Liver (tissue), 9 donors: Measurements from ENCODE around the gene TM9SF1. TPM values are rescaled to one million over a fixed set of nuclear protein-coding genes. Genes with fewer than 3 reads are reported as not detected.

Source experiments
- DNase-seq: peaks from one replicate; pipeline ENCODE4 v3.0.0-alpha.2; 2017; ENCODE audit warnings: low spot score
- H3K27ac ChIP-seq, 2 donors: one replicate each; pipeline ENCODE4 v1.7.0; 2013; ENCODE audit warnings: inconsistent platforms in 2 of 2, low read length in 2 of 2, control low read depth in 1 of 2, low read depth in 1 of 2, mild to moderate bottlenecking in 1 of 2
- H3K27me3 ChIP-seq, 4 donors: one replicate each; pipeline versions ENCODE4 v1.6.1 to v1.7.0; 2013; ENCODE audit warnings: low read length in 3 of 4, inconsistent platforms in 1 of 4, mild to moderate bottlenecking in 1 of 4, moderate library complexity in 1 of 4; ENCODE audit not compliant: control insufficient read depth in 4 of 4, insufficient read depth in 4 of 4
- H3K36me3 ChIP-seq, 4 donors: one replicate each; pipeline versions ENCODE4 v1.6.1 to v1.7.0; 2013; ENCODE audit warnings: low read length in 3 of 4, mild to moderate bottlenecking in 3 of 4, low read depth in 1 of 4, moderate library complexity in 1 of 4; ENCODE audit not compliant: control insufficient read depth in 4 of 4, insufficient read depth in 3 of 4
- H3K4me1 ChIP-seq, 4 donors: one replicate each; pipeline versions ENCODE4 v1.6.1 to v1.7.0; 2013; ENCODE audit warnings: low read length in 3 of 4, mild to moderate bottlenecking in 3 of 4, moderate library complexity in 1 of 4; ENCODE audit not compliant: control insufficient read depth in 4 of 4, insufficient read depth in 4 of 4
- H3K4me3 ChIP-seq, 3 donors: one replicate each; pipeline versions ENCODE4 v1.6.1 to v1.7.0; 2013; ENCODE audit warnings: low read length in 3 of 3, control low read depth in 1 of 3, low read depth in 1 of 3, mild to moderate bottlenecking in 1 of 3
- H3K9ac ChIP-seq, 2 donors: one replicate each; pipeline ENCODE4 v1.7.0; 2013; ENCODE audit warnings: low read length in 2 of 2, mild to moderate bottlenecking in 2 of 2, moderate library complexity in 2 of 2, control low read depth in 1 of 2, low read depth in 1 of 2
- H3K9me3 ChIP-seq, 4 donors: one replicate each; pipeline versions ENCODE4 v1.6.1 to v1.7.0; 2013; ENCODE audit warnings: low read length in 3 of 4; ENCODE audit not compliant: control insufficient read depth in 4 of 4
- ATF3 ChIP-seq: IDR thresholded peaks from 2 replicates; pipeline ENCODE4 v1.6.1; 2016; ENCODE audit warnings: antibody characterized with exemption
- CTCF ChIP-seq: fragments of 150-350 bp; IDR thresholded peaks from 2 replicates; pipeline ENCODE4 v1.5.1; 2017; ENCODE audit warnings: improper control_type of control experiment, low read depth, low read length; ENCODE audit not compliant: missing input control
- EGR1 ChIP-seq, 2 donors: IDR thresholded peaks; 2 replicates each; pipeline ENCODE4 v1.6.1; 2016 to 2018; ENCODE audit warnings: antibody characterized with exemption in 2 of 2, low read depth in 2 of 2
- FOXA1 ChIP-seq: IDR thresholded peaks from 2 replicates; pipeline ENCODE4 v1.6.1; 2016; ENCODE audit warnings: antibody characterized with exemption
- FOXA2 ChIP-seq: IDR thresholded peaks from 2 replicates; pipeline ENCODE4 v1.6.1; 2016; ENCODE audit warnings: antibody characterized with exemption
- GABPA ChIP-seq, 2 donors: IDR thresholded peaks in 1 of 2; conservative IDR thresholded peaks in 1 of 2; 2 replicates each; pipeline ENCODE4 v1.6.1; 2016; ENCODE audit warnings: antibody characterized with exemption in 2 of 2, mild to moderate bottlenecking in 1 of 2, moderate library complexity in 1 of 2
- HNF4A ChIP-seq, 2 donors: conservative IDR thresholded peaks; 2 replicates each; pipeline ENCODE4 v1.6.1; 2016; ENCODE audit warnings: antibody characterized with exemption in 2 of 2, mild to moderate bottlenecking in 2 of 2
- HNF4G ChIP-seq: IDR thresholded peaks from 2 replicates; pipeline ENCODE4 v1.6.1; 2016; ENCODE audit warnings: antibody characterized with exemption
- JUND ChIP-seq, 2 donors: IDR thresholded peaks; 2 replicates each; pipeline ENCODE4 v1.6.1; 2016; ENCODE audit warnings: antibody characterized with exemption in 2 of 2
- RAD21 ChIP-seq, 2 donors: IDR thresholded peaks; 2 replicates each; pipeline ENCODE4 v1.6.1; 2016; ENCODE audit warnings: antibody characterized with exemption in 2 of 2, mild to moderate bottlenecking in 2 of 2
- REST ChIP-seq: IDR thresholded peaks from 2 replicates; pipeline ENCODE4 v1.6.1; 2016; ENCODE audit warnings: antibody characterized with exemption, mild to moderate bottlenecking
- RXRA ChIP-seq, 2 donors: IDR thresholded peaks; 2 replicates each; pipeline ENCODE4 v1.6.1; 2017 to 2018; ENCODE audit warnings: antibody characterized with exemption in 2 of 2, mild to moderate bottlenecking in 1 of 2
- SP1 ChIP-seq: IDR thresholded peaks from 2 replicates; pipeline ENCODE4 v1.6.1; 2018; ENCODE audit warnings: antibody characterized with exemption, mild to moderate bottlenecking
- YY1 ChIP-seq: IDR thresholded peaks from 2 replicates; pipeline ENCODE4 v1.6.1; 2016; ENCODE audit warnings: antibody characterized with exemption, mild to moderate bottlenecking
- WGBS: extraction: QIAGEN DNeasy Blood & Tissue Kit; methylation state at CpG from one replicate; pipeline ENCODE4 v1.1.7; 2013; 5-methylcytosine and 5-hydroxymethylcytosine counted together
- polyA plus RNA-seq, 2 donors: library from polyadenylated mRNA; stranded (reverse) in 1 of 2; unstranded in 1 of 2; fragments of 200-250 nt in 1 of 2; fragments of >200 nt in 1 of 2; fragmentation: Nextera tagmentation in 1 of 2; extraction: Ambion mirVana in 1 of 2; gene quantifications; one replicate each; pipeline versions ENCODE4 v1.2.1 to v1.2.3, GENCODE V29; 2013 to 2015
- total RNA-seq, 2 donors: library from RNA; depleted of rRNA; stranded (reverse); fragments of >200 nt; gene quantifications; one replicate each; pipeline ENCODE4 v1.2.3, GENCODE V29; 2014
- donor health status: healthy.
- donor health status: healthy.
- donor health status: healthy.
- donor health status: healthy.
- donor health status: healthy.

Gene TM9SF1
- total and polyA plus RNA-seq, 4 donors: 27.5 to 76.2 (median 38.5) TPM

- TF ChIP-seq CTCF (no peak), ATF3 (no peak), SP1 (peak; percentile 34), REST (no peak)
These were observed 37.6 kb upstream of the TM9SF1 start, which contains the start of gene GMPR2 (continued) for GRCh38 chr14:24232645-24233537.

- H3K9me3 ChIP-seq: no peaks in the 10 kb centered on the region
- H3K4me1 ChIP-seq: peaks cover 5 to 38% (median 27%) of the 10 kb centered on the region in 4 donors
- DNase-seq: peak; percentile 90
- TF ChIP-seq SP1: peak; percentile 59
- peak in 1 of 2 donors; percentile 5 for TF ChIP-seq HNF4A (conservative IDR thresholded peaks at IDR 0.05)
- peak; percentile 73 to 93 for TF ChIP-seq GABPA (IDR thresholded peaks at IDR 0.05 in 1 of 2, conservative IDR thresholded peaks at IDR 0.05 in 1 of 2)
- TF ChIP-seq HNF4G: no peak
- TF ChIP-seq RXRA (IDR thresholded peaks at IDR 0.05): peak in 1 of 2 donors; percentile 45
- TF ChIP-seq JUND (IDR thresholded peaks at IDR 0.05): no peak
- H3K4me3 ChIP-seq: peak within 1 kb of the TSS; percentile 76 to 96 (median 85)
- no peaks in the 10 kb centered on the region for H3K27me3 ChIP-seq
- H3K36me3 ChIP-seq: peaks cover 4 to 20% (median 14%) of the 10 kb centered on the region in 4 donors
- H3K9ac ChIP-seq: peak within 1 kb of the TSS; percentile 83 to 85
- WGBS: under 1% methylated on average over 30 of the region's 30 CpGs
- peak within 1 kb of the TSS; percentile 80 to 81 for H3K27ac ChIP-seq
These were observed 36.9 kb upstream of the TM9SF1 start, which contains the start of gene NEDD8 for GRCh38 chr14:24232121-24232644. TSS of gene NEDD8 (minus strand) at chr14:24232367. CDS start at chr14:24232267, 100 bp downstream.

GRCh38 chr14:24231263-24232120, 36.3 kb upstream of the TM9SF1 start:
- no peak for DNase-seq
- Histone ChIP-seq H3K4me1 (peaks cover 5 to 38% (median 27%) of the 10 kb centered on the region in 4 donors), H3K9ac (peak overlapping the region; percentile 83 to 85), H3K9me3 (no peaks in the 10 kb centered on the region), H3K27me3 (no peaks in the 10 kb centered on the region), H3K4me3 (peak overlapping the region; percentile 76 to 96 (median 85)), H3K27ac (peak overlapping the region; percentile 80 to 81), H3K36me3 (peaks cover 4 to 14% (median 9%) of the 10 kb centered on the region in 4 donors)
- WGBS: 11% methylated on average over 23 of the region's 23 CpGs
- TF ChIP-seq SP1 (no peak), JUND (IDR thresholded peaks at IDR 0.05) (no peak), YY1 (no peak), RXRA (IDR thresholded peaks at IDR 0.05) (no peak), GABPA (IDR thresholded peaks at IDR 0.05 in 1 of 2, conservative IDR thresholded peaks at IDR 0.05 in 1 of 2) (no peak), FOXA1 (no peak), FOXA2 (no peak), REST (no peak), EGR1 (IDR thresholded peaks at IDR 0.05; ENCODE audit: low read depth in 2 of 2) (no peak), HNF4A (conservative IDR thresholded peaks at IDR 0.05) (no peak), RAD21 (IDR thresholded peaks at IDR 0.05) (no peak), ATF3 (no peak)
